GM12872 (cell line): Measurements from ENCODE around the gene PDCD4.

Experiments used
- CTCF ChIP-seq: IDR thresholded peaks from 3 replicates; pipeline ENCODE4 v1.5.1; 2011; ENCODE audit warnings: low read depth, mild to moderate bottlenecking, low read length, moderate library complexity; ENCODE audit not compliant: insufficient read depth

Gene PDCD4

DNA sequence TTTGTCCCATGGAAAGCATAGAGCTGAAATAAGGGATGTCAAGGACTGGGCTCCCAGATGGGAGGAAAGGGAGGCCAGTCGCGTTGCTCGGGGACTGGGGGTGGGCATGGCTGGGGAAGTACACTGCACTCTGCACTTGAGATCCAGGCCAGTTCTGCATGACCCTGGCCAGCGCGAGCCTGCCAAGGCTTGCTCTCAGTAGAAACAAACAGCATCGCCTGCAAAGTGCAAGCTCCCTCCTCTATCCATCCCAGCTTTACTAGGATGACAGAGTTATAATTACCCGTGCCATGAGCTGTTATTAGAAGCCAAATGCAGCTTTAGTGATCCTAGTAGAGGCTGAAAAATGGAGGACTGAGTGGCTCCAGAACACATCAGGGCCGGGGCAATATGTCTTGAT lies 43.9 kb upstream of the PDCD4 start:
- TF ChIP-seq CTCF, result no peak

GRCh38 chr10:110828525-110828924 lies 43.2 kb upstream of the PDCD4 start:
- TF ChIP-seq CTCF, result no peak

- no peak for TF ChIP-seq CTCF
Observed at GRCh38 chr10:110829721-110830410, 41.9 kb upstream of the PDCD4 start.

- no peak for TF ChIP-seq CTCF
Observed at GRCh38 chr10:110833234-110833940, 38.3 kb upstream of the PDCD4 start.

DNA sequence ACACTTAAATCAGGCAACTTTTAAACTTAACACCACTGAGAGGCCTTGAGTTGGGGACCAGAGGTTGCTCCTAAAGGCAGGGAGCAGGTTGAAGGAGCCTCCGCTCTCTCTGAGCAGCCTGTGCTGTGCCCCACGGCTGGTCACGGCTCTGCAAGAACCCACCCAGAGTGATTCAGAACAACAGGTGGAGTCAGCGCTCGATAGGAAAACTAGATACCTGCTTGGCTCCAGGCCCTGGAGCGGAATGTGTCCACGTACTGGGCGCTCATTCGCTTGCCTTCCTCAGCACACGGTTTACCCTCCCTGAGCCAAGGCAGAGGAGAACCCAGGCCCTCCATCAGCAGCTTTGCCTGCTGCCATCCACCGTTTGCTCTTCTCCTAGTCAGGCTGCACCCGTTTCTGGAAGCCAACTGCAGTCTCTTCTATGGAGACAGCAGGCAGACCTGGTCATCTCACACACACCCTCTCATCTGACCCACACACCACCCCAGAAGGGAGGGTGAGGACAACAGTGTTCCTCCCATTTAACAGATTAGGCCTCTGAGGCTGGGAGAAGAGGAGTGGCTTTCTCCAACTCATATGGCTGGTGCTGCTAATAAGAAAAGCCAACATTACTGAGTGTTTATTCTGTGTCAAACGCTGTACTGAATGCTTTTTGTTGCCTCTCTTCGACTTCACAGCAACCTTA lies 37.6 kb upstream of the PDCD4 start:
- no peak for TF ChIP-seq CTCF

- TF ChIP-seq CTCF, result no peak
Observed at GRCh38 chr10:110834629-110835301, 37.0 kb upstream of the PDCD4 start.

DNA sequence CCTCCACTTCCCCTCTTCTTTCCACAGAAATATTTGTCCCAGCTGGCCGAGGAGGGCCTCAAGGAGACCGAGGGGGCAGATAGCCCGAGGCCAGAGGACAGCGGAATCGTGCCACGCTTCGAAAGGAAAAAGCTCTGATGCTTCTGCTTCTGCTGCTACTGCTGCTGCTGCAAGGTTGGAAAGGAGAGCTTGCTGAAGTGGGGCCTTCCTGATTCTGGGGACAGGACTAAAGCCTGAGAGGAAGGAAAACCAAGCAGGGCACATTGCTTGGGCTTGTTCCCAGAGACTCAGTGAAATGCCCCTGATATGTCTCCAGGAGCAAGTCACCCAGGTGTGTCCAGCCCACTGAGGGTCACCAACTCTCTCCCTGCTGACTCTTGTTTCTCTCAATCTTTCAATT lies 35.9 kb upstream of the PDCD4 start:
- TF ChIP-seq CTCF, result no peak
